ENCODE results near the gene RAB40B. TPM values are rescaled to one million over a fixed set of nuclear protein-coding genes. Genes with fewer than 3 reads are reported as not detected.
A peak's percentile ranks its signal among the peaks of the same experiment; 100 is the strongest.

RAB40B gene
- total RNA-seq, 3 donors from 2014 or later (not counting 1 experiment from before 2014, with no cell fraction given): 3.7 to 7.3 (median 4.0) TPM

DNA sequence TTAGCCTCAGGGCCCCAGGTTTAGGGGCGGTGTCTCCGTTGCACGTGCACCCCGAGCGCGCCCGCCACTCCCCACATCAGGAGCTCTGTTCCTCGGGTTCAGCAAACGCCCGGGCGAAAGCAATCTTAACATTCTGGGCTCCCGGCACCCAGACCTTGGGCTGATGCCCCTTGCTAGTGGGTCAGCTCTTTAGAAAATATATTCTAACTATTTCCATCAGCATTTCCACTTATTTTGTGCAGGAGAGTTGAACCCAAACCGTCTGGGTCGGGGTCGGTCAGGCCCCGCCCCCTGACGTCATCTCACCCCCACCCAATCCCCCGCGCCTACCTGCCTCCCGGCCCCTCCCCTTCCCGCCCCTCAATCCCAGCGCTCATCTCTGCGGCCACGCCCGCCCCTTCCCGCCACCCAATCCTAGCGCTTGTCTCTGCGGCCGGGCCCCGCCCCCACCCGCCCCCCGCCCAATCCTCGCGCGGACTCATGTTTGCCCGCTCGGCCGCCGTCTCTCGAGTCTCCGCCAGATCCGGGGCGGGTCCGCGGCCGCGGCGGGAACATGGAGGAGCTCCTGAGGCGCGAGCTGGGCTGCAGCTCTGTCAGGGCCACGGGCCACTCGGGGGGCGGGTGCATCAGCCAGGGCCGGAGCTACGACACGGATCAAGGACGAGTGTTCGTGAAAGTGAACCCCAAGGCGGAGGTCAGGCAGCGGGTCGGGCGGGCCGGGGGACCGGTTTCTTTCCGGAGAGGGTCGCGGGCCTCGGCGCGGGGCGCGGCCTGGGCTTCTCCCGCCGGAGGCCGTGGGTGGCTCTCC is 17.9 kb upstream of the RAB40B start, which contains the start of gene FN3KRP:
TSS of gene FN3KRP (plus strand) at position 504 of the 808 bp plus-strand sequence. CDS start at position 554, 50 bp downstream.
- Histone ChIP-seq H3K27ac (ENCODE audit: low read length) (peak within 1 kb of the TSS; percentile 48), H3K4me1 (ENCODE audit: control insufficient read depth, insufficient read depth, low read length) (peaks cover 21% of the 10 kb centered on the region), H3K27me3 (ENCODE audit: control insufficient read depth, insufficient read depth, low read length) (no peaks in the 10 kb centered on the region), H3K9me3 (ENCODE audit: control insufficient read depth, insufficient read depth, low read length) (no peaks in the 10 kb centered on the region), H3K36me3 (ENCODE audit: control insufficient read depth, insufficient read depth, low read length) (peaks cover 17% of the 10 kb centered on the region), H3K4me3 (ENCODE audit: low read length) (peak within 1 kb of the TSS; percentile 77)
- Mint-ChIP-seq H3K36me3 (no peaks in the 10 kb centered on the region), H3K9me3 (no peaks in the 10 kb centered on the region), H3K4me3 (peak within 1 kb of the TSS; percentile 95), H3K4me1 (peaks cover 14 to 31% of the 10 kb centered on the region in 2 donors), H3K27me3 (ENCODE audit: low read depth in 2 of 2) (no peaks in the 10 kb centered on the region), H3K27ac (peak within 1 kb of the TSS; percentile 77 to 90)
- DNase-seq (peak; percentile 86 to 98), ATAC-seq (peak; percentile 91 to 92 (median 91))
- WGBS (ENCODE audit: insufficient coverage): 0% methylated on average over 65 of the region's 75 CpGs
- TF ChIP-seq CTCF (IDR thresholded peaks at IDR 0.05): no peak
- intact Hi-C loops (cut with micrococcal nuclease): no loop called here

DNA sequence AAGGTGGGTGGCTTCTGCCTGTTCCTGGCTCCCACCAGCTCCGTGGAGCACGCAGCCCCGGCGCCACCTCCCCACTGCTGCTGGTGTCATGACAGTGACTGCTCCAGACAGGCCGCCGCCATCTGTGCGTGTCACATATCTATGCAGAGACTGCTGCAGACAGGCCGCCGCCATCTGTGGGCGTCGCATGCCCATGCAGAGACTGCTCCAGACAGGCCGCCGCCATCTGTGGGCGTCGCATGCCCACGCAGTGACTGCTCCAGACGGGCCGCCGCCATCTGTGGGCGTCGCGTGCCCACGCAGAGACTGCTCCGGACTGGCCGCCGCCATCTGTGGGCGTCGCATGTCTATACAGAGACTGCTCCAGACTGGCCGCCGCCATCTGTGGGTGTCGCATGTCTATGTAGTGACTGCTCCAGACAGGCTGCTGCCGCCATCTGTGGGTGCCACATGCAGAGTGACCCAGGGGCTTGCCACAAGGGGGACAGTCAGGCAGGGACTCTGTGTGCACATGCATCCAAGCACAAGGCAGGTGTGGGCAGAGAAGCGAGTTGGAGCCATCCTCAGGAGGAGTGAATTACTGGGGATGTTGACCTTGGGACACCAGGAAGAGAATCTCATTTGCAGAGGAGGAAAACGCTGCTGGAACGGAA is 14.7 kb upstream of the RAB40B start:
- intact Hi-C loops (cut with micrococcal nuclease): no loop called here
- H3K27ac Mint-ChIP-seq: no peak overlapping the region
- Histone ChIP-seq H3K27me3 (ENCODE audit: control insufficient read depth, insufficient read depth, low read length) (no peaks in the 10 kb centered on the region), H3K36me3 (ENCODE audit: control insufficient read depth, insufficient read depth, low read length) (no peaks in the 10 kb centered on the region), H3K4me1 (ENCODE audit: control insufficient read depth, insufficient read depth, low read length) (peaks cover 21% of the 10 kb centered on the region), H3K9me3 (ENCODE audit: control insufficient read depth, insufficient read depth, low read length) (no peaks in the 10 kb centered on the region), H3K4me3 (ENCODE audit: low read length) (no peak overlapping the region), H3K27ac (ENCODE audit: low read length) (no peak overlapping the region)
- WGBS (ENCODE audit: insufficient coverage): 93% methylated on average over 35 of the region's 35 CpGs
- no peak for TF ChIP-seq CTCF (IDR thresholded peaks at IDR 0.05)
- no peaks in the 10 kb centered on the region for H3K36me3 Mint-ChIP-seq
- no peak for ATAC-seq
- no peak for DNase-seq
- H3K9me3 Mint-ChIP-seq: no peaks in the 10 kb centered on the region
- H3K27me3 Mint-ChIP-seq (ENCODE audit: low read depth in 2 of 2): no peaks in the 10 kb centered on the region
- peak overlapping the region; percentile 21 for H3K4me3 Mint-ChIP-seq
- H3K4me1 Mint-ChIP-seq: peaks cover 14 to 30% of the 10 kb centered on the region in 2 donors

DNA sequence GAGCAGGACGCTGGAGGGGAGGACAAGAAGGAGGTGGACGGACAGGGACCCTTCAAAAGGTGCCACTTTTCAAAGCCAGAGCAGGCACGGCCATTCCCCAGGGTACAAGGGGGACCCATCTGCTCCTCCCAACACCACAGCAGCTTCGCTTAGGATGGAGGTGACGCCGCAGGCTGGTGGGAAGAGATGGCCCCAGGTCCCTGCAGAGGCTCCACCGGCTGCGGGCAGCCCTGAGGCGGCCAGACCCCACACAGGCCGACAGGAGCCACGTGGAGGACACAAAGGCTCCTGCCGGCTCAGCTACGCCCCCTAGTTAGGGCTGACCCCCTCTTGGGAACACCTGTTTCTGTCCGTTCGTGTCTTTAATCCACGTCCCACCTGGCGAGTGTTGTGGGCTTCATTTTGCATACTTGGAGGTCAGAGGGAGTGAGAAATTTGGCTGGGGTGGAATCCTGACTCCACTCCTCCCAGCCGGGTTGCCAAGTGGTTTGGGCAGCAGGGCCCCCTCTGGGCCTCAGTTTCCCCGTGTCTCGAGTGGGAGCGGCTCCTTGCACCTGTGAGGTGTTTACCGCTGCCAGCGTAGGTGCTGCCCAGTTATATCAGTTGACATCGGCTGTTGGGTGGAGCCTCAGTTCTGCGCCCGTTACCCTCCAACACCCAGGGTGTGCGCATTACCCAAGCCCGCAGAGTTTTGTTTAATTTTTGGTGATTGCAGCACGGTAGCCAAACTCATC is 12.2 kb upstream of the RAB40B start:
- H3K27ac Mint-ChIP-seq: no peak overlapping the region
- ATAC-seq: no peak
- intact Hi-C loops (cut with micrococcal nuclease): no loop called here
- H3K27me3 Mint-ChIP-seq (ENCODE audit: low read depth in 2 of 2): no peaks in the 10 kb centered on the region
- no peak for DNase-seq
- Histone ChIP-seq H3K36me3 (ENCODE audit: control insufficient read depth, insufficient read depth, low read length) (no peaks in the 10 kb centered on the region), H3K9me3 (ENCODE audit: control insufficient read depth, insufficient read depth, low read length) (no peaks in the 10 kb centered on the region), H3K27ac (ENCODE audit: low read length) (no peak overlapping the region), H3K4me3 (ENCODE audit: low read length) (no peak overlapping the region), H3K27me3 (ENCODE audit: control insufficient read depth, insufficient read depth, low read length) (no peaks in the 10 kb centered on the region), H3K4me1 (ENCODE audit: control insufficient read depth, insufficient read depth, low read length) (peaks cover 2% of the 10 kb centered on the region)
- TF ChIP-seq CTCF (IDR thresholded peaks at IDR 0.05): no peak
- no peak overlapping the region for H3K4me3 Mint-ChIP-seq
- H3K4me1 Mint-ChIP-seq: peaks cover 6% of the 10 kb centered on the region in 2 donors
- H3K36me3 Mint-ChIP-seq: no peaks in the 10 kb centered on the region
- H3K9me3 Mint-ChIP-seq: no peaks in the 10 kb centered on the region
- 81% methylated on average over 29 of the region's 29 CpGs for WGBS (ENCODE audit: insufficient coverage)
